ENCODE data around the gene CACNA1I. TPM values are rescaled to one million over a fixed set of nuclear protein-coding genes. Genes with fewer than 3 reads are reported as not detected.

Gene CACNA1I
- total and polyA plus RNA-seq, 2 of the 8 experiments (the other 6 are each of a cell fraction or from before 2014, with no cell fraction given), result 0.77 to 1.2 TPM

DNA sequence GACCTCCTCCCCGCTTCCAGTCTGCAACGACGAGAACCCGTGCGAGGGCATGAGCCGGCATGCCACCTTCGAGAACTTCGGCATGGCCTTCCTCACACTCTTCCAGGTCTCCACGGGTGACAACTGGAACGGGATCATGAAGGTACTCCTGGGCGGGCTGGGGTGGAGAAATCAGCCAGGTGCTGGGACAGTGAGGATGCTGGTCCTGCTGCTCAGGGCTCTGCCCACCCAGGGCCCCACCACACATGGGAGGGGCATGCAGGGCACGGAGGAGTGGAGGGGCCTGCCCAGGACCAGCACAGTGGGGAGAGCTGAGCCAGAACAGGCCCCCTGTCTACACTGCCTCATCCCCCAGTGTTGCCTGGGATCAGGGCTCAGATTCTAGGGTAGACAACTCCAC, 107.4 kb downstream of the CACNA1I start (continued):
- TF ChIP-seq, protein P1, sequence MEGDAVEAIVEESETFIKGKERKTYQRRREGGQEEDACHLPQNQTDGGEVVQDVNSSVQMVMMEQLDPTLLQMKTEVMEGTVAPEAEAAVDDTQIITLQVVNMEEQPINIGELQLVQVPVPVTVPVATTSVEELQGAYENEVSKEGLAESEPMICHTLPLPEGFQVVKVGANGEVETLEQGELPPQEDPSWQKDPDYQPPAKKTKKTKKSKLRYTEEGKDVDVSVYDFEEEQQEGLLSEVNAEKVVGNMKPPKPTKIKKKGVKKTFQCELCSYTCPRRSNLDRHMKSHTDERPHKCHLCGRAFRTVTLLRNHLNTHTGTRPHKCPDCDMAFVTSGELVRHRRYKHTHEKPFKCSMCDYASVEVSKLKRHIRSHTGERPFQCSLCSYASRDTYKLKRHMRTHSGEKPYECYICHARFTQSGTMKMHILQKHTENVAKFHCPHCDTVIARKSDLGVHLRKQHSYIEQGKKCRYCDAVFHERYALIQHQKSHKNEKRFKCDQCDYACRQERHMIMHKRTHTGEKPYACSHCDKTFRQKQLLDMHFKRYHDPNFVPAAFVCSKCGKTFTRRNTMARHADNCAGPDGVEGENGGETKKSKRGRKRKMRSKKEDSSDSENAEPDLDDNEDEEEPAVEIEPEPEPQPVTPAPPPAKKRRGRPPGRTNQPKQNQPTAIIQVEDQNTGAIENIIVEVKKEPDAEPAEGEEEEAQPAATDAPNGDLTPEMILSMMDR (IDR thresholded peaks at IDR 0.05; ENCODE audit: control extremely low read depth in 1 of 3, insufficient read depth in 1 of 3, low read depth in 1 of 3, low read length in 3 of 3), result no peak
- TF ChIP-seq NRF1 (IDR thresholded peaks at IDR 0.05; ENCODE audit: low read depth, low read length) (no peak), ASH2L (IDR thresholded peaks at IDR 0.05; ENCODE audit: low read length) (no peak), GABPA (IDR thresholded peaks at IDR 0.05; ENCODE audit: borderline replicate concordance, insufficient read depth, low read length) (no peak), TAF7 (optimal IDR thresholded peaks at IDR 0.05; ENCODE audit: borderline replicate concordance, low read depth, low read length) (no peak), ZNF274 (IDR thresholded peaks at IDR 0.05; ENCODE audit: borderline replicate concordance, extremely low read depth, low read length) (no peak), POLR2AphosphoS5 (IDR thresholded peaks at IDR 0.05; ENCODE audit: low read depth, low read length) (no peak), CBX5 (IDR thresholded peaks at IDR 0.05; ENCODE audit: low read depth, low read length) (no peak), JUN (IDR thresholded peaks at IDR 0.05; ENCODE audit: low read depth, low read length) (no peak)
- TF ChIP-seq, protein P2, sequence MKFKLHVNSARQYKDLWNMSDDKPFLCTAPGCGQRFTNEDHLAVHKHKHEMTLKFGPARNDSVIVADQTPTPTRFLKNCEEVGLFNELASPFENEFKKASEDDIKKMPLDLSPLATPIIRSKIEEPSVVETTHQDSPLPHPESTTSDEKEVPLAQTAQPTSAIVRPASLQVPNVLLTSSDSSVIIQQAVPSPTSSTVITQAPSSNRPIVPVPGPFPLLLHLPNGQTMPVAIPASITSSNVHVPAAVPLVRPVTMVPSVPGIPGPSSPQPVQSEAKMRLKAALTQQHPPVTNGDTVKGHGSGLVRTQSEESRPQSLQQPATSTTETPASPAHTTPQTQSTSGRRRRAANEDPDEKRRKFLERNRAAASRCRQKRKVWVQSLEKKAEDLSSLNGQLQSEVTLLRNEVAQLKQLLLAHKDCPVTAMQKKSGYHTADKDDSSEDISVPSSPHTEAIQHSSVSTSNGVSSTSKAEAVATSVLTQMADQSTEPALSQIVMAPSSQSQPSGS (IDR thresholded peaks at IDR 0.05; ENCODE audit: low read length), result no peak
- TF ChIP-seq, protein P3, sequence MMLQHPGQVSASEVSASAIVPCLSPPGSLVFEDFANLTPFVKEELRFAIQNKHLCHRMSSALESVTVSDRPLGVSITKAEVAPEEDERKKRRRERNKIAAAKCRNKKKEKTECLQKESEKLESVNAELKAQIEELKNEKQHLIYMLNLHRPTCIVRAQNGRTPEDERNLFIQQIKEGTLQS (IDR thresholded peaks at IDR 0.05; ENCODE audit: insufficient read depth, low read depth, low read length), result no peak
